GM18505 (cell line): Measurements from ENCODE around the gene ARFRP1.

Experiments used
- ATAC-seq: cut with Tn5 transposase; IDR thresholded peaks from one replicate; pipeline ENCODE4 v1.9.1; 2021; ENCODE audit not compliant: unreplicated experiment
- POLR2A ChIP-seq: IDR thresholded peaks from 4 replicates; pipeline ENCODE4 v1.6.1; 2011; ENCODE audit warnings: borderline replicate concordance; ENCODE audit not compliant: insufficient read depth, insufficient read length; ENCODE audit errors: extremely low read depth

The ARFRP1 gene

DNA sequence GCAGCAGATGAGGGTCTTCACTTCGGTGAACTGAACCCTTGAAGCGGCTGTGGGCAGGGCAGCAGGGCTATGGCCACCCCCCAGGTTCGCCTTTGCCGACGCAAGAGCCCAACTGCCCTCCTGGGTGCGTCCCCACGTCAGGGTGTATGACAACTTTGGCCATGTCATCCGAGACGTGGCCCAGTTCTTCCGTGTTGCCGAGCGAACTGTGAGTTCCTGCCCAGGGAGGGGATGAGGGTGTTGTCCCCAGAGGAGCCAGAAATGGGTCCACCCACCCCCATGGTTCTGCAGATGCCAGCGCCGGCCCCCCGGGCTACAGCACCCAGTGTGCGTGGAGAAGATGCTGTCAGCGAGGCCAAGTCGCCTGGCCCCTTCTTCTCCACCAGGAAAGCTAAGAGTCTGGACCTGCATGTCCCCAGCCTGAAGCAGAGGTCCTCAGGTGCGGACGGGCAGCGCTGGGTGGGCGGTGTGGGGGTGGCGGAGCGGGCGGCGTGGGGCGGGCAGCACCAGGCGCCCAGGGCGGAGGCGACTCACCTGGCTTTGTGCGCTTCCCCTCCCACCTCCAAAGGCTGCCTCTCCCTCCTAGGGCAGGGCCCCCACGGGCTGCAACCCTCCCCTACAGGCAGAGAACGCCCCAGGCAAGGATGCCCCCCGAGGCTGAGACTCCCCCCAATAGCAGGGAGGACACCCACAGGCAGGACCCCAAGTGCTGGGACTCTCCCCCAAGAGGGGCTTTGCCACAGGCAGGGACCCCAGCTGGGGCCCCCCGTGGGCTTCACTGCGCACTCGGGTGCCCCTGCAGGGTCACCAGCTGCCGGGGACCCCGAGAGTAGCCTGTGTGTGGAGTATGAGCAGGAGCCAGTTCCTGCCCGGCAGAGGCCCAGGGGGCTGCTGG, 17.5 kb downstream of the ARFRP1 start:
- no peak for ATAC-seq
- TF ChIP-seq POLR2A: no peak

DNA sequence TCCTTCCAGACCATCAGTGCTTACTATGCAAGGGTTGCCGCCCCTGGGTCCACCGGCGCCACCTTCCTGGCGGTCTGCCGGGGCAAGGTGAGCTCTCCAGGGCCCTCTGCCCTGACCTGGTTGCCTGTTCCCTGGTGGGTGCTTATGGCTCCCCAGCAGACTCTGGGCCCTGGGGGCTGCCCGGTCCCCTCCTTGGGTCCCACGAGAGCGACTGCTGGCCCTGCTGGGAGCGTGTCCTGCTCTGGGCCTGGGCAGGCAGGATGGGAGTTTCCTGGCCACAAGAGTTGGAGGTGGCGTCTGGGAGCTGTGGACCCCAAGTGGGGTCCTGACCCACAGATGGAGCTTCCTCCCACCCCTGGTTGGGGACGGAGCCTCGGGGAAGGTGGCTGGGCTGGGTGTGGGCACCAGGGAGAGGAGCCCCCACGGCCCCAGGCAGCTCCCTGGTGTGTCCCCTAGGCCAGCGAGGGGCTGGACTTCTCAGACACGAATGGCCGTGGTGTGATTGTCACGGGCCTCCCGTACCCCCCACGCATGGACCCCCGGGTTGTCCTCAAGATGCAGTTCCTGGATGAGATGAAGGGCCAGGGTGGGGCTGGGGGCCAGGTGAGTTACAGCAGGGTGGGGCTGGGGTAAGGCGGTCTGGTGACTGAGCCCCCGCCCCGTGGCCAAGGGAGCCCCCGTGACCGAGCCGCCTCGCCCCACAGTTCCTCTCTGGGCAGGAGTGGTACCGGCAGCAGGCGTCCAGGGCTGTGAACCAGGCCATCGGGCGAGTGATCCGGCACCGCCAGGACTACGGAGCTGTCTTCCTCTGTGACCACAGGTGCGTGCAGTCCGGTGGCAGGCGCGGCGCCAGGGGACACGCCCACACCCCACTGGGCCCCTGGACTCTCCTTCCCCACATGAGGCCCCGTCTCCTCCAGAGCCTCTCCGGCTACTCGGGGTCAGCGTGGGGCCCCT, 18.5 kb downstream of the ARFRP1 start:
- ATAC-seq: no peak
- no peak for TF ChIP-seq POLR2A

DNA sequence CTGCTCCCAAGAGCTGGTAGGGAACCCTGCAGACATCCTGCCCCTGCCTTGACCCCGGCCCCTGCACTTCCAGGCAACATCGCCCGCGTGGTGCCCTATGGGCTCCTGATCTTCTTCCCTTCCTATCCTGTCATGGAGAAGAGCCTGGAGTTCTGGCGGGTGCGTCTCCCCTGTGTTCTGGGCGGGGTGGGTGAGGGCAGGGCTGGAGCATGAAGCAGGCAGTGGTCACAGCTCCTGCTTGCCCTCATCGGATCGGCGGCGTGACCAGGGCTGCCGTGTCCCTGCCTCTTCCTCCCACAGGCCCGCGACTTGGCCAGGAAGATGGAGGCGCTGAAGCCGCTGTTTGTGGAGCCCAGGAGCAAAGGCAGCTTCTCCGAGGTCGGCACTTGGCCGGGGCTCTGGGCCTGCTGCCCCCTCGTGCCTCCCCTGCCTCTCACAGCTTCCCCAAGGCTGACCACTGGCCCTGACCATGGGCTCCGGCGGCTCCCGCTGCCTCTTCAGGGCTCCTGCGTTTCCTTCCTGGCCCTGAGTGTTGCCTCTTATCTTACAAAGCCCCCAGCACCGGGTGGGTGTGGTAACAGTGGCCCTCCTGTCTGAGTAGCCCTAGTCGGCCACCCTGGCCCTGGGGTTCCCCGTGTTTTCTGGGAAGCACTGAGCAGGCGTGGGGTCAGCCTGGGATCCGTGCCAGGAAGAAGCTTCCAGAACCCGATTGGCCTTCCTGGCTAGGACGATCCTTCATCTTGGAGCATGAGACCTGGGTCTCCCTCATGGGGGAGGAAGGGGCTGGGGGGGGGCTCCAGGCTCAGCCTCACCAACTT, 19.3 kb downstream of the ARFRP1 start:
- no peak for TF ChIP-seq POLR2A
- no peak for ATAC-seq

DNA sequence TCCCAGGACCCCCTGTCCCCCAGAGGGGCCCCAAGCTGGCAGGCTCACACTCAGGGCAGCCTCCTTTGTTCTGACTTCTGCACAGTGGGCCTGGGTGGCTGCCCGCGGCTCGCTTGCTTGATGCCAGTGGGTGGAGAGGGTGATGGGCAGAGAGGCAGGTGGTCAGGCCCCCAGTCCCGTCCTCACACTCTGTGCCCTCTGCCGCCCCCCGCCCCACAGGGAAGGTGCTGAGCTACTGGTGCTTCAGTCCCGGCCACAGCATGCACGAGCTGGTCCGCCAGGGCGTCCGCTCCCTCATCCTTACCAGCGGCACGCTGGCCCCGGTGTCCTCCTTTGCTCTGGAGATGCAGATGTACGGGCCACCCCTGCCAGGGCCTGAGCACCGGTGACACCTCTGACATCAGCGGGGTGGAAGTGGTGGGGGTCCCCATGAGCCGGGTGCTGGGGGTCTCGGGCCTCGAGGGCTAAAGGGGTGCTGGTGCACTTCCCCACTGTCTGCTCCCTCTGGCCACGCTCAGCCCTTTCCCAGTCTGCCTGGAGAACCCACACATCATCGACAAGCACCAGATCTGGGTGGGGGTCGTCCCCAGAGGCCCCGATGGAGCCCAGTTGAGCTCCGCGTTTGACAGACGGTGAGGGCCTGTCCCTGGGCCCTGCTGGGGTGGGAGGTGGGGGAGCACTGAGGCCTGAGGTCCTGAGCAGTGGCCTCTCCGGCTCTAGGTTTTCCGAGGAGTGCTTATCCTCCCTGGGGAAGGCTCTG, 20.2 kb downstream of the ARFRP1 start:
- ATAC-seq: no peak
- no peak for TF ChIP-seq POLR2A

DNA sequence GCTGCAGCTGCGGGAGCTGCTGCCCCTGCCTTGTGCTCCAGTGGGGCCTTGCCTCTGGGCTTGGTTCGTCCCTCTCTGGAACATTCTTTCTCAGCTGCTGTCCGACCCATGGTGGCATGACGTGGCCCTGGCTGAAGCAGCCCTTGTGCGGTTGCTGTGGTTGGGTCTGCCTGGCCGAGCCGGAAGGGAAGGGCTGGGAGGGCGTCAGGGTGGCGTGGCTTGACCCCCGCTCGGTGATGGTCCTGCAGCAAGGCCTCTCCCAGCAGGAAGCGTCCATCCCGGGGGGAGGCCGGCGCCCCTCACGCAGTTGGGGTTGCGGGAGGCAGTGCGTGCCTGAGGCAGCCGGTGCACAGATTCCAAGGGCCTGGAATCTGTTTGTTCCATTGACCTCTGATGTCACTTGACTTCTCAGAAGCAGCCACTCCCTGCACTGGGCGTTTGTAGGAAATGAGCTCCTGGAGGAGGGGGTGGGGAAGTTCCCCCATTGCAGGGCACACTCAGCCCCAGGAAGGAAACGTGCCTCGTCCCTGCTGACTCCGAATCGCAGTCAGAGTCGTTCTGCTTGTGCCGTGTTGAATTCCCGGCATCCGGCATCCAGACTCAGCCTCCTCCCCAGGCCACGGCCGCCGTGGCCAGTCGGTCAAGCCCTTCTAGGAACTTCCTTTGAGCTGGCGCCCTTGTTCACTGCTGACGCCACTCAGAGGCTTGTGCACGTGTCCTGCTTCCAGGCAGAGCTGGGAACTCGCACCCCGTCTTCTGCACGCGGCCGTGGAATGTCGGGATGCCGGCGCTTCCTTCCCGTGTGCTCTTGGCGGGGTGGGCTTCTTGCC, 21.1 kb downstream of the ARFRP1 start:
- ATAC-seq: no peak
- no peak for TF ChIP-seq POLR2A

DNA sequence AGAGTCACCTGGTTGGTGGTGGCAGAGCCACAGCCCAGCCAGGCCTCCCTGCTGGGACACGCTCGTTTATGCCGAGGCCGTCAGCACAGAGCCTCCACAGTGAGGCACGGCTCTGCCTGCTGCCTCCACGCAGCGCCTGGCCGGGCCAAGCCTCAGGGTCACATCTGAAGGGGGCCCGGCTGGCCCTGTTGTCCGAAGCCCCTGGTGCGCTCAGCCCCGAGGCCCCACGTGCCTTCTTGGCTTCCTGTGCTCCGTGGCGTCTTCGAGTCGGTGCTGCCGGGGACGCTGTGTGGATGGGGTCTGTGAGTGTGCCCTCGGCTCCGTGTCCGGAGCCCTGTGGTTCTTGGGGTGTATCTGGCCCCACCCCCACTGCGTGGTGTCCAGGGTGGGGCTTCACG, 21.7 kb downstream of the ARFRP1 start:
- TF ChIP-seq POLR2A: no peak
- no peak for ATAC-seq

- no peak for TF ChIP-seq POLR2A
- no peak for ATAC-seq
Measured at GRCh38 chr20:63685269-63686026, 22.3 kb downstream of the ARFRP1 start.

DNA sequence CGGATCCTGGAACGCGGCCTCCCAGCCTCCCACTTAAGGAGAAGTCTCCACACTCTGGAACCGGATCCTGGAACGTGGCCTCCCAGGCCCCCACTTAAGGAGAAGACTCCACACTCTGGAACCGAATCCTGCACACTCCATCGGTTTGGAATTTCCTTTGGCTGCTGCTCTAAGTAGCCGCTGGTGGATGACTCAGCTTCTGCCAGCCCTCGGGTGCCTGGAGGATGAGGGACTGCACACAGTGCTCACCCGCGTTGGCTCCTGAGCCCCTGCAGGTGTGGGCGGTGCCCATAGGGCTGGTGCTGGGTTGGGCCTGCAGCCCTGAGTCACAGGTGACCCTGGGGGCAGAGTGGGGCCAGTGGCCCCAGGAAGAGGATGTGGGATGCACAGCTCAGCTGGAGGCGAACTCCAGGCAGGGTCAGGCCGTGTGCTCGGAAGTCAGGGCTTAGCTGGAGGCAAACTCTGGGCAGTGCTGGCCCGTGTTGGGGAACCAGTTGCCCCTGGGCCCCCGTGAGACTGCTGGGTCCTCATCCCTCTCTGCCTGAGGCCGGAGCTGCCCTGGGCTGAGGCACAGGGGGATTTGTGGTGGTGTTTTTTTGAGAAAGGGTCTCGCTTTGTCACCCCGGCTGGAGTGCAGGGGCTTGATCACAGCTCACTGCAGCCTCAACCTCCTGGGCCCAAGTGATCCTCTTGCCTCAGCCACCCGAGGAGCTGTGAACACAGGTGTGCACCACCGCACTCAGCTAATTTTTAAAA, 25.2 kb downstream of the ARFRP1 start:
- no peak for ATAC-seq
- no peak for TF ChIP-seq POLR2A

GRCh38 chr20:63681609-63682142, 26.1 kb downstream of the ARFRP1 start:
- TF ChIP-seq POLR2A: no peak
- no peak for ATAC-seq
